HCEC 1CT (cell line): ENCODE measurements around the gene PTPRN2.
"Not testable (repeated sequence)": the region's sequence is repeated elsewhere in the genome, so short reads cannot be mapped to it uniquely, and the experiment has no call there.

Experiments
- DNase-seq: peaks from one replicate; pipeline ENCODE4 v3.0.0-alpha.2; 2017

PTPRN2 gene

GRCh38 chr7:158285383-158285770, 302.2 kb downstream of the PTPRN2 start:
- DNase-seq: no peak

- DNase-seq: no peak
Measured at GRCh38 chr7:158284617-158285382, 302.8 kb downstream of the PTPRN2 start.

- no peak for DNase-seq
Measured at GRCh38 chr7:158284121-158284520, 303.5 kb downstream of the PTPRN2 start.

GRCh38 chr7:158283016-158283974, 304.3 kb downstream of the PTPRN2 start:
- no peak for DNase-seq

GRCh38 chr7:158282461-158283001, 305.1 kb downstream of the PTPRN2 start:
- no peak for DNase-seq

- no peak for DNase-seq
Measured at GRCh38 chr7:158281441-158281840, 306.2 kb downstream of the PTPRN2 start.

- no peak for DNase-seq
Measured at GRCh38 chr7:158280448-158281144, 307.0 kb downstream of the PTPRN2 start.

- DNase-seq: no peak
Measured at GRCh38 chr7:158279539-158280447, 307.8 kb downstream of the PTPRN2 start.

- DNase-seq: no peak
Measured at GRCh38 chr7:158278745-158279320, 308.8 kb downstream of the PTPRN2 start.

GRCh38 chr7:158277219-158278141, 310.1 kb downstream of the PTPRN2 start:
- no peak for DNase-seq

- DNase-seq: no peak
Measured at GRCh38 chr7:158276414-158277218, 311.0 kb downstream of the PTPRN2 start.

- no peak for DNase-seq
Measured at GRCh38 chr7:158275711-158276413, 311.8 kb downstream of the PTPRN2 start.

- no peak for DNase-seq
Measured at GRCh38 chr7:158274996-158275395, 312.6 kb downstream of the PTPRN2 start.

GRCh38 chr7:158274404-158274811, 313.2 kb downstream of the PTPRN2 start:
- DNase-seq: no peak

GRCh38 chr7:158273756-158274342, 313.8 kb downstream of the PTPRN2 start:
- DNase-seq: not testable (repeated sequence)

GRCh38 chr7:158273138-158273651, 314.4 kb downstream of the PTPRN2 start:
- no peak for DNase-seq

GRCh38 chr7:158272509-158273137, 315.0 kb downstream of the PTPRN2 start:
- no peak for DNase-seq

GRCh38 chr7:158272091-158272490, 315.5 kb downstream of the PTPRN2 start:
- no peak for DNase-seq
